Suprapubic skin (tissue), 3 donors: ENCODE measurements around the gene IQSEC1.

Experiments
- POLR2AphosphoS5 ChIP-seq, 3 donors: sonication (generic); formaldehyde crosslinking; IDR thresholded peaks; one replicate each; pipeline ENCODE4 v1.6.1; 2017; ENCODE audit warnings: antibody characterized with exemption in 3 of 3
- TF ChIP-seq, protein P1 (sequence below), 2 donors: fragments of 200-600 bp in 1 of 2; fragments of 450-650 bp in 1 of 2; sonication (generic) in 1 of 2; IDR thresholded peaks; one replicate each; pipeline ENCODE4 v1.5.1; 2016 to 2019; ENCODE audit warnings: antibody characterized with exemption in 2 of 2, mild to moderate bottlenecking in 1 of 2, moderate library complexity in 1 of 2

DNA sequence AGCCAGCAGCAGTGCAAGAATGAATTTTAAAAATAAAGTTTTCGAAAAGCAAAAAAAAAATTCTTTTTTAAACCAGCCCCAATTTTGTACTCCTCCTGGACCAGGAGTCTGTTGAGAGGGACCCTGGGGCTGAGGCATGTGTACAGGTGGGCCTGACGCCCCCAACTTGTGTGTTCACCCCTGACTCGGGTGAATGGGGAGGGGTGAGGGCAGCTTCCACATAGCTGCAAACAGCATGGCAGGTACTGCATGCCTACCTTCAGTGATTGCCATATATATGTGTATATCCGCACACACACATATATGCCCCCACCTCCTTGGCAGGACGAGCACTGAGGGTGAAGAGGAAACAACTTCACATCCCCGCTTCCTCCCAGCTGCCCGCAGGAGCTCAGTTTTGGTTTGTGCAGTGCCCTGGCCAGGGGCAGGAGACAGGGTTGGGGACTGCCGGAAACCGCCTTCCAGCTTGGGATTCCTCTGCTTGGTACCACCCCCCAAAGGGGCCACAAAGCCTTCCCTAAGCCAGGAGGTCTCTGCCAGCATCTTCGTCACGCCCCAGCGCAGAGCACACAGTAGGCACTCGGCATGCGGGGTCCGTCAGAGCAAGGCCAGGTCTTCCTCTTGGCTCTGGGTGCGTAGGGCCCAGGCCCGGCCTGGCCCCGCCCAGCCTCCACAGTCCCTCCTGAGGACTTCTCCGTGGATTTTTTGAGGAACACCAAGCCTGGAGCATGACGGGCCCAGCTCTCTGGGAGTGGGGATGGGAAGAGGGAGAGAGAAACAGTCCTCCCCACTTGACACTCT lies 170.0 kb downstream of the IQSEC1 start:
- TF ChIP-seq POLR2AphosphoS5 (IDR thresholded peaks at IDR 0.05) = no peak
- TF ChIP-seq, protein P1, sequence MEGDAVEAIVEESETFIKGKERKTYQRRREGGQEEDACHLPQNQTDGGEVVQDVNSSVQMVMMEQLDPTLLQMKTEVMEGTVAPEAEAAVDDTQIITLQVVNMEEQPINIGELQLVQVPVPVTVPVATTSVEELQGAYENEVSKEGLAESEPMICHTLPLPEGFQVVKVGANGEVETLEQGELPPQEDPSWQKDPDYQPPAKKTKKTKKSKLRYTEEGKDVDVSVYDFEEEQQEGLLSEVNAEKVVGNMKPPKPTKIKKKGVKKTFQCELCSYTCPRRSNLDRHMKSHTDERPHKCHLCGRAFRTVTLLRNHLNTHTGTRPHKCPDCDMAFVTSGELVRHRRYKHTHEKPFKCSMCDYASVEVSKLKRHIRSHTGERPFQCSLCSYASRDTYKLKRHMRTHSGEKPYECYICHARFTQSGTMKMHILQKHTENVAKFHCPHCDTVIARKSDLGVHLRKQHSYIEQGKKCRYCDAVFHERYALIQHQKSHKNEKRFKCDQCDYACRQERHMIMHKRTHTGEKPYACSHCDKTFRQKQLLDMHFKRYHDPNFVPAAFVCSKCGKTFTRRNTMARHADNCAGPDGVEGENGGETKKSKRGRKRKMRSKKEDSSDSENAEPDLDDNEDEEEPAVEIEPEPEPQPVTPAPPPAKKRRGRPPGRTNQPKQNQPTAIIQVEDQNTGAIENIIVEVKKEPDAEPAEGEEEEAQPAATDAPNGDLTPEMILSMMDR (IDR thresholded peaks at IDR 0.05) = no peak
